Measurements from ENCODE around the gene TBC1D4.

GRCh38 chr13:75444016-75444415, 38.0 kb downstream of the TBC1D4 start:
- TF ChIP-seq, protein P1, sequence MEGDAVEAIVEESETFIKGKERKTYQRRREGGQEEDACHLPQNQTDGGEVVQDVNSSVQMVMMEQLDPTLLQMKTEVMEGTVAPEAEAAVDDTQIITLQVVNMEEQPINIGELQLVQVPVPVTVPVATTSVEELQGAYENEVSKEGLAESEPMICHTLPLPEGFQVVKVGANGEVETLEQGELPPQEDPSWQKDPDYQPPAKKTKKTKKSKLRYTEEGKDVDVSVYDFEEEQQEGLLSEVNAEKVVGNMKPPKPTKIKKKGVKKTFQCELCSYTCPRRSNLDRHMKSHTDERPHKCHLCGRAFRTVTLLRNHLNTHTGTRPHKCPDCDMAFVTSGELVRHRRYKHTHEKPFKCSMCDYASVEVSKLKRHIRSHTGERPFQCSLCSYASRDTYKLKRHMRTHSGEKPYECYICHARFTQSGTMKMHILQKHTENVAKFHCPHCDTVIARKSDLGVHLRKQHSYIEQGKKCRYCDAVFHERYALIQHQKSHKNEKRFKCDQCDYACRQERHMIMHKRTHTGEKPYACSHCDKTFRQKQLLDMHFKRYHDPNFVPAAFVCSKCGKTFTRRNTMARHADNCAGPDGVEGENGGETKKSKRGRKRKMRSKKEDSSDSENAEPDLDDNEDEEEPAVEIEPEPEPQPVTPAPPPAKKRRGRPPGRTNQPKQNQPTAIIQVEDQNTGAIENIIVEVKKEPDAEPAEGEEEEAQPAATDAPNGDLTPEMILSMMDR (IDR thresholded peaks at IDR 0.05) = no peak
- TF ChIP-seq POLR2A (IDR thresholded peaks at IDR 0.05) (no peak), EP300 (IDR thresholded peaks at IDR 0.05) (no peak), POLR2AphosphoS5 (IDR thresholded peaks at IDR 0.05) (no peak)
